Retina (tissue), 1 donor: ENCODE results near the gene SCN2B.
A peak's percentile ranks its signal among the peaks of the same experiment; 100 is the strongest.

Experiments
- DNase-seq: peaks from one replicate; pipeline ENCODE4 v3.0.0-alpha.2; 2016

SCN2B gene

DNA sequence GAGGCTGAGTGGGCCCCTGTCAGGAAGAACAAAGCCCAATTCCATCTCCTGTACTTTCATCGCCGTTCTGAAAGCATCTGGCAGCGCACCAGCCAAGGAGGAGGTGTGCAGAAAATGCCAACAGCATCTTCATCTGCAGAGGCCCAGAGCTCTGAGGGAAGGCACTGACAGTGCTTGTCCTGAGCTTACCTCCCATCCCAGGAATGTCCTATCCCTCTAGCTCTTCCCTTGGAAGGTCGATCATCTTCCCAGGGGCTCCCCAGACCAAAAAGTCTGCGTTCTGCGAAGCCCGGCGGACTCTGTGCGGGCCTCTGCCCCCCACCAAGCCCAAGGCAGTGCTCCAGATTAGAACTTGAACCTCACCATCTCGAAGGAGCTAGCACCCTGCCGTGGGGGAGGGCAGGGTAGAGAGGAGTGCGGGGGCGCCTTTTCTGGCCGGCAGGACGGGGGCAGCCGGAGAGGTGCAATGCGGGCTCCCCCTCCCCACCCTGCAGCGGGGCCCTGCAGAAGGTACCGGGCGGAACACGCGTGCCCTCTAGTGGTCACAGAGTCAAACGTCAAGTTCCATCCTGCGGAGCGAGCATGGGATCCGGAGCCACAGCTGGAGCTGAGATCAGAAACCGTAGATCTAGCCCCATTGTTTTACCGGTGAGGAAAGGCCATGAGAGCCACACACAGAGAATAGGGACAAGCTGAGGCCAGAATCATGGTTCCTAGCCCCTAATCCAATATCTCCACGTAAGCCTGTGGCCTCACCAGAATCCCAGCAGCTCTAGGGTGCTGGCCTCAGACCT lies 5.0 kb downstream of the SCN2B start:
- DNase-seq = peak; percentile 86

DNA sequence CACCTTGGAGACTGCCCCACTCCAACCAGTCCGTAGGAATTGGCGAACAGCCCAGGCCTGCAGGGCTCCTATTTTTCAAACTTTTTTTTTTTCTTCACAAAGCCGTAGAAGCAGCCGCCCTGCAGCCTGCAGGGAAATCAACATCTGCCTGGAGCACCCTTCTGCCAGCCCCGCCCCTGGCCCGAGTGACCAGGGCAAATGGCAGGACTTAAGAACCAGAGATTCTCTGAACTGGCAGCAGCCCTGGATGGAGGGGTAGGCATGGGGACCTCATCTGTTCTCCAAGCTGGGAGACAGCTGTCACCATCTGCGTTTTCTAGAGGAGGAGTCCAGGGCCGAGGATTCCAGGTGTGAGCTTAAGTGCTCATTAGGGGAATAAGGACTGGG lies 5.6 kb downstream of the SCN2B start:
- no peak for DNase-seq

DNA sequence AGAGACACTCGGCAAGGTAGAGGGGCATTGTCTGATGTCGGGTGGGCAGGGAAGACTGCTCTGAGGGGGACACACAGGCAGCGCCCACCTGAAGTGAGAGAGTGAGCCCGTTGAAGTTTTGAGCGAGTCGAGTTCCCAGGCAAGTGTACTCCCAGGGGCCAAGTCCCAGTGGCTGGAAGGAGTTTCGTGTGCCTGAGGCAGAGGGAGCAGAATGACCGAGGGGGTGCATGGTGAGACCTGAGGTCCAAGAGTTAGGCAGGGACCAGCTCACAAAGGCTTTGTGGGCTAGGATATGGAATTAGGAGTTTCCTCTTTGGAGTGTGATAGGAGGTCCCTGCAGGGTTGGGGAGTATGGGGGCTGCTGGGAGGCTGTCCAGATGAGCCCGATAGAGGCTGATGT lies 6.2 kb downstream of the SCN2B start:
- no peak for DNase-seq

DNA sequence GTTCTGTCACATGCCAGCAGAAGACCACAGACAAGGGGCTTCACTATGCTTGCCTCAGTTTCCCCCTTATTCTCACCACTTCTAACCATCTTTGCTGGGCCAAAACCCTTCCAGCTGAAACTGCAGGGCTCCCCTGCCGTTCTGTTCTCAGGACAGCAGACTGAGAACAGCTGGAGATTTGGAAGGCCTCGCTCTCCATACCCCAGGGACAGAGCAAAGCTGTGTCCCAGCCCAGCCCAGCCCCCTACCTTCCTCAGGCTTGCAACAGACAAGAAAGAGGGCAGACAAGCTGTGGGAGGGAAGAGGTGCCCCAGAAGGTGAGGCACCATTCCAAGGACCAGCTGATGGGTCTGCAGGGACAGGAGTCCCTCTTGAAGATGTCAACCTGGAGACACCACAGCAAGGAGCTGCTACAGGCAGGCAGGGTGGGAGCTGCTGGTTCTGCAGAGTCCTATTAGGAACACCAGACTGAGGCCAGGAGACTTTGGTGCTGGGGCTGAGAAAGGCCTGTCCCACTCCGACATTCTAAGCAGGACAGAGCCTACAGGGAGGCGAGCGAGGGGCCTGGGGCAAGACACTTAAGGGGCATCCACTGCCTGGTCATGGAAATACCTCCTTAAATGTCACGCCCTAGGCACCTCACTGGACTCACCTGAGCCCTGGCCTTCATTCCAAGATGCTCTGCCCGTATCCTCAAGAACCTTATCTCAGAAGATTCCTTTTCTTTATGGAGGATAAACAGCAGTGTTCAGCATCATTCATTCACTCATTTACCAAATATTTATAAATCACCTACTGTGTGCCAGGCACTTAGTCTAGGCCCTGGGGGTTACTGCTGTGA lies 6.9 kb downstream of the SCN2B start:
- DNase-seq = no peak

DNA sequence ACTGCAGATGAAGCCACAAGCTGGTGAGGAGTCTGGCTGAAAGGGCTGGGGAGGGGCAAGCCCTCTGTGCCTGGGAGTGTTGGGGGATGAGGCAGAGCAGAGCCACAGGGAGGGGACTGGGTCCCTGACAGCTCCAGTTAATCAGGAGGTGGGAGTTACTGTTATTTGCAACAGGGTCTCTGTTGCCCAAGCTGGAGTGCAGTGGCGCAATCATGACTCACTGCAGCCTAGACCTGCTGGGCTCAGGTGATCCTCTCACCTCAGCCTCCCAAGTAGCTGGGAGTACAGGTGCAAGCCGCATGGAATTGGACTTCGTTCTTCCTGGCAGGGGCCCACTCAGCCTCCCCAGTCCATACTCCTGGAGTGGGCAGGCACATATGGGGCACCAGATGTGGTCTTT lies 7.7 kb downstream of the SCN2B start:
- DNase-seq = no peak

DNA sequence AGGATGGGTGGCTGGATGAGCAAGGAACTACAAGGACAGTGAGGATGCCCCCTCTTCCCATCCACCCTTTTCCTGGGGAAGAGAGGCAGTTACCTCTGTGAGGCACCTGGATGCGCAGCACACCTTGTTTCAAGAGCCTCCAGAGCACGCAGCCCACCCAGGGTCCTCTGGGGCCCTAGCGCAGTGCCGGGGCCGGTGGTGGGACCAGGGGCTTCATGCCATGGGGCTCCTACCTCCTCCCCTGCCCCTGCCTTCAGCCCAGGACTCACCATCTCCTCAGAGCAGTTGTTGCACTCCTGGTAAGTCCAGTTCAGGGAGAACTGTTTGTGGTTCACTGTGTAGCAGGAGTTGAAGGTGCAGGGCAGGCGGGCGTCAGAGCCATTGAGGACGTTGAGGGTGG lies 8.1 kb downstream of the SCN2B start:
- DNase-seq = no peak

DNA sequence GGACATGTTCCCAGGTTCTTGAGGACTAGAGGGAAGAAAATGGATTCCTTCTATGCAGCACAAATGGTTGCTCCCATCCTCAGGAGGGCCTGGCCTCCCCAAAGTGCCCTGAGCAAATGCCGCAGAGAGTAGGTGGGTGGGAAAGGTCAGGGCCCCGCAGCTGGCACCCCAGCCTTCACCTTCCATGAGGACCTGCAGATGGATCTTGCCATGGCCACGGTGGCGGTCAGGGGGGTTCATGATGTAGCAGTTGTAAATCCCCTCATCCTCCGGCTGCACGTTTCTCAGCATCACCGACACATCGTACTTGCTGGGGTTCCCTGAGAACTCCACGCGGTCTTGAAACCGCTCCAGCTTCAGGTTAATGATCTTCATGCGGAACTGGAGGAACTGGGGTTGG lies 8.5 kb downstream of the SCN2B start:
- no peak for DNase-seq

DNA sequence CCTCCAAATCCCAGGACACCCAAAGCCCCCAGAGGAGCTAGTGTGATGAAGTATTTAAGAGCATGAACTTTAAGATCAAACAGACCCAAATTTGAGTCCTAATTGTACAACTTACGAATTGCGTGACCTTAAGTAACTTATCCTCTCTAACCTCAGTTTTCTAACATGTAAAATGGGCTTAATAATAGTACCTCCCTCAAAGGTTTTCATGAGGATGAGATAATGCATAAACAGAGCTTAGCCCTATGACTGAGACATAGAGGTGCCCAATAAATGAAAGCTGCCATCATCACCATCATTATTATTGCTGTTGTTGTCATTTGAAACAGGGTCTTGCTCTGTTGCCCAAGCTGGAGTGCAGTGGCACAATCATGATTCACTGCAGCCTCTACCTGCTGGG lies 9.2 kb downstream of the SCN2B start:
- no peak for DNase-seq

DNA sequence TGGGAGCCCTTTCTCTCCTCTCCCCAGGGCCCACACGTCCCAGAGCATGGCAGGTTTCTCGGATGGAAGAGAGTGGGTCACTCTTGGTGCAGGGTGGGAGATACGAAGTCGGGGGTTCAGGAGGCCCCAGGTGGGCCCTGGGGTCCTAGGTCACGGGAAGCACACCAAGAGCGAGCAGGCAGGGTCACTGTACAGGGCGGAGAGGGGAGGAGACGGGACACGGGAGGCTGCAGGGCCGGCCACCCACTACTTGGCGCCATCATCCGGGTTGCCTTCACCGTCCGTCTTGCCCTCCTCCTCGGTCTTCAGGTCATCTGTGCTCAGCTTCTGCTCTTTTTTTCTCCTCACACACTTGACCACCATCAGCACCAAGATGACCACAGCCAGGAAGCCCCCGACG lies 9.8 kb downstream of the SCN2B start:
- DNase-seq = no peak

DNA sequence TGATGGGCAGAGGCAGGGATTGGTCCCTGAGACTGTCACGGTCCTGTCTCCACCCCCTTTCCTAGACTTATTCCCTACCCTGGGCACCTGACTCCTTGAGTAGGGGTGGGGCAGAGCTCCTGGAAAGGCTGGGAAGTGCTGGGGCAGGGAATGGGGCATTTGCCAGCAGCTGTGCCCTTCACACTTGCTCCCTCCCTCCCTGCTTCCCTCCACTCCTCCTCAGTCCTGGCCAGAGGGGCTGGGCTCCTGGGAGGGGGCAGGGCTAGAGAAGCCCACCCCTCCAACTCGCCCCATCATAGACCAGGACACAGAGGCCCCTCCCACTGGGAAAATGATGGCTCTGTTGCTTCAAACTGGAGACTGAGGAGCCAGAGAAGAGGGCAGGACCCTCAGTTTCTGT lies 11.6 kb downstream of the SCN2B start:
- DNase-seq = no peak

DNA sequence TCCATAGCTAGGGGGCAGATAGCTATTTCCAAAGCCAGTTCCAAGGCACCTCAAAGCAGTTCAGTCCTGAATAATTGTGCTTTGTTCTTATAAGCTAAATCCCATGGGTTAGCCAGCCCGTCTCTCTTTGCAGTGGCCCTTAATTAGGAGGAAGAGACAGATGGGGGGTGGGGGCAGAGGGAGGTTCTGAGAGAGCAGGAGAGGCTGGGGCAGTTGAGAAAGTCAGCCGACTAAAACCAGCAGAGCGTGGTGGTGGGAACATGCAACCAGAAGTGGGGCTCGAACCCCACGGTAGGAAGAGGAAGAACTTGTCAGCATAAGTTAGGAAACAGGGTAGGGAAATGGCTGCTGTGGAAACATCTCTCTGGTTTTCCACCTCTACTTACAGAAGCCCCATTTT lies 12.9 kb downstream of the SCN2B start:
- no peak for DNase-seq

DNA sequence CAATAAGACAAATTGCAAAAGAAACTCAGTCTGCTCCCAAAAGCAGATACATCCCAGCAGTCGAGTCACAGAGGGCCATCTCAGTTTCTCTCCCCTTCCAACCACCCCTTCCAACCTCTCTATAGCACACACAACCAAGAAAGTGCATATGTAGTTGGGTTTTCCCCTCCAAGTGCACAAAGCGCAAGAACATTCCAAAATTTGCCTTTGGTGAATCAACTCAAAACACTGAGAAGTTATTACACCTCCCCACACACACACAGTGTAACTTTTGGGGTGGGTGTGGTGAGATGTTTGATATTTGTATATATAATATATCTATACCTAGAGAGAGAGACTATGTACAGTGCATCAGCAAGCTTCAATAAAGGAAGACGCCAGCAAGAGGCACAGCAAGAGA lies 13.6 kb downstream of the SCN2B start:
- no peak for DNase-seq

DNA sequence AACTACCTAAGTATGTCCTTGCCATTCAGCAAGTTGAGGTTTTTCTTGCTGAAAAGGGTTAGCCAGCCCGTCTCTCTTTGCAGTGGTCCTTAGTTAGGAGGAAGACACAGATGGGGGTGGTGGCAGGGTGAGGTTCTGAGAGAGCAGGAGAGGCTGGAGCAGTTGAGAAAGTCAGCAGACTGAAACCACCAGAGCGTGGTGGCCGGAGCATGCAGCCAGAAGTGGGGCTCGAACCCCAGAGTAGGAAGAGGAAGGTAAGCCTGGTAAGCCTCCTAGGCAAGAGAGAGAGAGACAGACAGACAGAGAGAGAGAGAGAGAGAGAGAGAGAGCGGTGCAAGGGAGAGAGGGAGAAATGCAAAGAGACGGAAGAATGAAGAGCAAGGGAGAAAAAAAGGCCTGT lies 14.7 kb downstream of the SCN2B start:
- DNase-seq = no peak

DNA sequence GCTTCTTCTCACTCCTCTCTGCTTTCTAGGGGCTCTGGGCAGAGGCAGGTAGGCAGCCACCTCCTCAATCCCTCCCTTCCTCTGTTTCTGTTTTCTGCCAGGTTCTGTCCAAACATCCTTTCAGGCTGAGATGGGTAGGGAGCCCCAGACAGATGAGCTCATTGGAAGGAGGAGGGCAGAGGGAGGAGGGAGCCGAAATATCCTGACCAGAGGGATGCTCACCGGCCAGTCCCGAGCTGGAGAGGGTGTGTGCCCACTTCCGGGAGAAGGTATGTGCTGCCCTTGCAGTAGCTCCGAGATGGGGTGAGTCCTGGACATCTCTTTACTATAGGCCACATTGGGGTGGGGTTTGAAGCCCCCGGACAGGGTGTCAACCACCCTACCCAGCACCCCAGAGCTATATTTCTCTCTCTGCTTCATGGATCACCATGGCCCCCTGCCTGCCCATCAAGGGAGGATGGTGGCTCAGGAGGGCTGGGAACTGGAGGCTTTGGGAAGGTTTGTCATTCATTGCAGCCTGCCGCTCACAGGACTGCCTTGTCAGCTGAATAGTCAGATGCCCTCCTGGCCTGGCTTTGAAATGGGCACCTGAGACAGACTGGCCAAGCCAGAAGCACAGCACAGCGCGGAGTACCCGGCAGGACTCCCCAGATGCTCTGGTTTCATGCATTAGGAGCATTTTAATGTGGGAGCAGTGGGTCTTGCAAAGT lies 19.1 kb downstream of the SCN2B start:
- no peak for DNase-seq

DNA sequence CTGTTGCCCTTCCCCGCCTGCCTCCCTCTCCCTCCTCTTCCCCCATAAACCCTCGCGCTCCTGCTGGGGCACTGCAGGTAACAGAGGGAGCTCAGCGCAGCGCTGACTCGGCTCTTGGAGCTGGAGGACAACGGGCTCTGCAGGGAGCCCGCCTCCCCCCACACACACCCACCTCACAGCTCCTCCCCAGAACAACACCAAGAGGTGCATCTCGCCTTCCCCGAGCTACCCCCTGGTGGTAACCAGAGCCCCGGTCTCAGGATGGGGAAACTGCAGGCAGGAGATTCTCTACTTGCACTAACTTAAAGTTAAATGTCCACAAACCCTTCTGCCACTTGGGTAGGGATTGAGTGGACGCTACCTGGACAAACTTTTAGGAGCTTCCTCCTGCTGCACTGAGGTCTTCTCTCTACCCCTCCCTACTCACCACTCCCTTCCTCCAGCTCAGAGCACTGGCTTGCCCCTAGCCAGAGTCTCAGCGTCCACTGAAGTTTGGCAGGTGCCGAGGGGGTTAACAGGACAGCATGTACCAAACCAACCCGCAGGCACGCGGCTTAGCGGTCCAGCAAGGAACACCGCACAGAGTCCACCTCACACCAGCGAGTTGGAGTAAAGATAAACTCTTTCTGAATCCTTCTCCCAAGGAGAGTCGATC lies 19.8 kb downstream of the SCN2B start:
- no peak for DNase-seq

DNA sequence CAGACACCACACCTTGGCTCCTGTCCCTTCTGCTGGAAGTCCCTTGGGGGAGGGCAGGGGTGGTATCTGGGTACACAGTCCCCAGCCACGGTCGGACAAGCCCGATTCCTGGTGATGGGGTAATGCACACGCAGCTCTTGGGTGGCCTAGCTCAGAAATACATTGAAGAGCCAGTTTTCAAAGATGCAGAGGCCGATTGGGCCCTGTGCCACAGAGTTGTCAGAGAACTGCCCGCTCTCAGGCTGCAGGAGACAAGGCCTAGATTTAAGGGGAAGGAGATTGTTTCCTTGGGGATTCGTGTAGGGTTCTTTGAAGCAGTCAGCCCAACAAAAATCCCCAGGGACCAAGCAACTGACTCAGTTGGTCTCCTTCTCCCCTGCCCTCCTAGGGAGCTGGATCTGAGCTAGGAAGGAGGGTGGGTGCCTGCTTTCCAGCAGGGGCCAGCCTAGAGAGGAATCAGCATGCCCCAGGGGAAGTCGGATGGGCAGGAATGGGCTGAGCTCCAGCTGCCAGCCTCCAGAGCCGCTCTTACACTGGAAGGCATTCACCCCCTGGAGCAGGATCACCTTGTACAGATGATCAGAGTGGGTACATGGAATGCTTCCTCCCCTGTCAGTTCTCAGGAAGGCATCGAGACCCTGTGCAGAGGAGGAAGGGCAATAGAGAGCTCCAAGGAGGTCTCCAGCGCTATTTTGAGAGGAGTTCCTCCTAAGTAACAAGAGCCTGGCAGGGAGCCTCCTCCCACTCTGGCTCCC lies 20.5 kb downstream of the SCN2B start:
- DNase-seq = no peak

DNA sequence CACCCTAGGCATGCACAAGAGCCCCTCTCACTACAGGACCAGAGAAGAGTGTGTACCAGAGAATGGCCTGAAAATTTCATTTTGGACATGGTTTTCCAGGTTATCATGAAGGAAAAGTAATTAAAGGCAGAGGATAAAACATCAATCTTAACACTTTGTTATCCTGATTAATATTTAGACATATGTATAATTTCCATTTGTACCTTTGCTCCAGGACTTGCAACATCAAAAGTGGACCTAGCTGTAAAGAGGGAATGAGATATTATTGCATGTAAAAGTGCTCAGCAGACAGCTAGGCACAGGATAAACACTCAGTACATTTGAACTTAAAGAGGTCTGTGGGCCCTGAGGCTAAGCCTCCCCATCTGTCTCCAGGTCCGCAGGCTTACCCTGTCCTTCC lies 21.8 kb downstream of the SCN2B start:
- DNase-seq = no peak

DNA sequence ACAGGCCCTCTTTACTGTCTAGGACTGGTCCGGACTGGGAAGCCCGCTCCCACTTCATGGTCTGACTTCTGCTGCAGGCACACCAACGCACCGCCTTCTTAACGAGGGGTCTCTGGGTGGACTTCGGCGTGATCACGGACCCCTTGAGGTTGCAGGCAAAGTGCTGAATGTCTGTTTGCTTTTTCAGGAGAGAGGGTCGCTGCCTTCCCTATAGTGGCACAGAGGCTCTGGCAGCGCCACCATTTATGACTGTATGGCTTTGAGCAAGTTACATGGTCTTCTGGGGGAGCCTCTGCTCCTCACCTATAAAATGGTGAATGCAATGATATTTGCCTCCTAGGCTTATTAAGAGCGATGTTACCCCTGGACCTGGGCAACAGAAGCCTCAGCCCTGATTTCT lies 22.5 kb downstream of the SCN2B start:
- no peak for DNase-seq

DNA sequence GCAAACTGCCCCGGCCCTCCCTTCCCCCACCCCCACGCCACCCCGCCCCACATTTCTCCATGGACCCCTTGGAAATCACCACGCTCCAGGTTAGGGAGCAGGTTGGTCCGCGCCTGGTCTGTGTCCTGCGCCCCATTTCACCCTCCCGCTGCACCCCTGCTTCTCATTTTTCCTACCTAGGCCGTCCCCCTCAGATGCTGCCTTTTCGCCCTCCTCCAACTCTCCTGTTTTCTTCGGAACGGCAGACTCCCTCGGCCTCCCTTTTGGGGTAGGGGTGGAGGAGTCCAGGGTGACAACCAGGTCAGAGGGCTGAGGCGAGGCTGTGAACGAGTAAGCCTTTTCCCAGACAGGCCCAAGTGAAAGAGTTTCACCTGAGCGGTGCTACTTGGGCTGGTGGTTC lies 22.9 kb downstream of the SCN2B start:
- no peak for DNase-seq

DNA sequence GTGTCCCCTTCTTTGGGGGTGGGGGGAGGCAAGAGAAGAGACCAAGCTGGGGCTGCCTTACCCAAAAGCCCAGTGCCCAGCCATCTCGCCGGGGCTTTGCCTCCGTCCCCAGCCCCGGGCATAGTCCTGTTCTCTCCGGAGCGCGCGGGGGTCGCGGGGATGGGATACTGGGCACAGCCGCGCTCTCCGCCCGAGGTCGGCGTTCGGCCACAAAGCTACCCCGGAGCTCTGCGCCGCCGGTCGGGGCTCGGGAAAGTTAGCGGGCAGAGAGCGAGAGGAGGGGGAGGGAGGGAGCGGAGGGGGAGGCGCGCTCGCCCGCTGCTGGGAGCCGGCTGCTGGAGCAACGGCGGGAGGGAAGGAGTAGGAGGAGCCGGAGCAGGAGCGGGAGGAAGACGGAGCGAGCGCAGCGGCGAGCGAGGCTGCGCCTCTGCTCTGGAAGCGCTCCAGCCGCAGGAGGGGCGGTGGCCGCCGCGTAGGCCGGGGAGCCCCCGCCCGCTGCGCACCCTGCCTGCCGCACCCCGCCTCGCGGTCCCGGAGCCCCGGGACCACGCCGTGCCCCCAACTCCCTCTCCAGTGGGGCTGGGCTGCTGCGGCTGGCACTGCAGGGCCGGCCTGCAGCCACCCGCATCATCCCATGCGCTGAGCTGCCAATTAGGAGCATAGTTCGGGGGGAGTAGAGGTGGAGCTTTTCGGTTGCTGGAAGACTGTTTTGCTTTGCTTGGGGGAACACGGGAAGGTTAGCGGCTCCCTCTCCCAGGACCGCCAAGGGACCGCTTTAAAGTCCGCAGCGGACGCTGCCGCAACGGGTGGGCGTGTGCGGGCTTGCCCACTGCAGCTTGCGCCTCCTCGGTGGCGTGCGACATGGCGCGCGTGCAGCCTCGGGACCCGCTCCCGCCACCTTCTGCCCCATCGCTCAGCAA lies 23.6 kb downstream of the SCN2B start, which contains the start of gene SCN4B:
SCN4B (minus strand) TSS at position 272 of the 920 bp plus-strand sequence; CDS start at position 122, 150 bp downstream.
- DNase-seq = peak; percentile 80

DNA sequence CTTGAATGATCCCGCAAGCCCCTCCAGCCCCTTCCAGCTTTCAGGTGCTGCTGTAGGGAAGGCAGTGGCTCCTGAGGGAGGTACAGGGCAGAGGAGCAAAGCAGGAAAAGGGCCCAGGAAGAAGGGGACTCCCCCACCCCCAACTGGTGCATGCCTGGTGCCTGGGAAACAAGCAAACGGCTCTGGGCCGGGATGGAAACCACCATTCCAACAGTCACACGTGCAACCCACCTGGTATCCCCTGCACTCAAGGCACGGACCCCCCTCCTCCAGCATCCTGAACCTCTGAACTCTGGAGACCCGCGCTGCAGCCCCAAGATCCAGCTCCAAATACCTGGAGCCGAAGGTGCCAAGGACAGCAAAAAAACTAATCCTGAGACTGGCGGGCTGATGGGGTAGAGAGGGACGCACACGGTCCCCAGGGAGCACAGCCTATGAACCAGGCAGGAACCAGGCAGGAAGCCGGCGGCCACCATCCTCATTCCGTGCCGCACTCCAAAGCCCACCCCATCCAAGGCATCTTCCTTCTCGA lies 24.4 kb downstream of the SCN2B start:
- no peak for DNase-seq
